NCI-H510A treated with DMSO at 0.1 percent for 48 hours (cell line): ENCODE data around the gene ITGA3.

Experiments used
- DNase-seq: peaks from one replicate; lab custom pipeline; 2025; lab: John Stamatoyannopoulos, UW

ITGA3 gene

DNA sequence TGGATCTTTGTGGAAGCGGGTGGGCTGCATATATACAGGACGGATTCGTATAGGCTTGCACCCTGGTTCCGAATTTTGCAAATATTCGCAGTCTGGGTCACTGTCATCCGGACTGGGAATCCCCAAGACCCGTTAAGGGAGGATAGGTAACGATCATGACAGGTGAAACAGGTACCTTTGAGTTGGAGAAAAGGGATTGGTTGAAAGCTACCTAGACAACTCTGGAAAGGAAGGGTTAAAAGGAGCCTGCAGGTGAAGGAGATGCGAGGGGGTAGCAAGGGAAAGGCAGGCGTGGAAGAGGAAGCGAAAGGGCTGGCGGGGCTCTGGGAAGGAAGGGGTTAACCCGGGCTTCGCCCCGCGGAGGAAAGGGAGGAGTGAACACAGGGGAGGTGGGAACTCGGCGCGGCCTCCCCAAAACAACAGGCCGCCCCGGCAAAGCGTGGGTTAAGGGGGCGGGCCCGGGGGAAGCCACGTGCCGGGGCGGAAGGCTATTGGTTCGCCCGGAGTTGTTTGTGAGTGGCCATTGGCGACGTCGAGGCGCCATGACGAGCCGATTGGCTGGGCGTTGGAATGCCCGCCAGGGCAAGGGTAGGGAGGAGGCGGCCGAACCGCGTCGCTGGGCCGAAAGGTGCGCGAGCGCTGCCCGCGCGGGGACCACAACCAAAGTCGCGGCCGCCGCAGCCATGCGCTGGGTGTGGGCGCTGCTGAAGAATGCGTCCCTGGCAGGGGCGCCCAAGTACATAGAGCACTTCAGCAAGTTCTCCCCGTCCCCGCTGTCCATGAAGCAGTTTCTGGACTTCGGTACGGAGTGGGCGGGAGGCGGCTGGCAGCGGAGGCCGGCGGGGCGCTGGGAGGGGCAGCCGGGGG is 39.1 kb downstream of the ITGA3 start, which contains the start of gene PDK2:
PDK2 (plus strand) TSS at position 599 of the 867 bp plus-strand sequence; CDS start at position 684, 85 bp downstream.
- DNase-seq: peak; percentile 96

DNA sequence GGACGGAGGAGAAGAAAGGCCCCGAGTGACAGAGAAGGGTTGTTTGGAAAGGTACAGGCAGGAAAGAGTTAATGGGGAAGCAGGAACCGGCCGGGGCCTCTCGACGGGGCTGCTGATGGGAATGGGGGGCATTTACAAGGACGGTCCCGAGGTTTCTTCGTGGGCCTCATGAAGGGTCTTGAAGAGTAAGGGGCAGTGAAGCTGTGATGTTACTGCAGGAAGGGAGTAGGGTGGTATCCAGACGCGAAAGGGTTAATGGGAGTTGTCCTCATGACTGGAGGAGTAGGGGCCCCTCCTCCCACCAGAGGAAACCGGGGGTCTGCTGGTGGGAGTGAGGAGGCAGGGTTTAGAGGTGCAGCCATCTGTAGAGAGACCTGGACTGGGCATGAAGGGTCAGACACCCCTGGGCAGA is 39.7 kb downstream of the ITGA3 start:
- DNase-seq: no peak

DNA sequence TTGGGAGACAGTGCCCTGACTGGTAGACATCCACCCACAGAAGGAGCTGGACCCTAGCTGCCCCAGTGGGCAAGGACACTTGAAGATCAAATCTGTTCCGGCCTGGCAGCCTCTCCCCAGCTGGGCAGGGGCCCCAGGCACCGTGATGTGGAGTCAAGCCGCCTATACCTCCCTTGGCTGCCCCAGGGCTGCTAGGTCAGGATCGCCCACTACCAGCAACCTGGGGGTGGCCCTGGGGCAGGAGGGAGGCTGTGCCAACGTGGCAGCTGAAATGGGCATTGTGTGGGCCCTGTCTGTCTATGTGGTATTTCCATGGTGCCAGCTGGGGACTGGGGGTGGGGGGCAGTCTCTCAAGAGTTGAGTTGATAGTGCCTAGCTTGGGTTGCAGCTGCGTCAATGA is 40.2 kb downstream of the ITGA3 start:
- DNase-seq: no peak

DNA sequence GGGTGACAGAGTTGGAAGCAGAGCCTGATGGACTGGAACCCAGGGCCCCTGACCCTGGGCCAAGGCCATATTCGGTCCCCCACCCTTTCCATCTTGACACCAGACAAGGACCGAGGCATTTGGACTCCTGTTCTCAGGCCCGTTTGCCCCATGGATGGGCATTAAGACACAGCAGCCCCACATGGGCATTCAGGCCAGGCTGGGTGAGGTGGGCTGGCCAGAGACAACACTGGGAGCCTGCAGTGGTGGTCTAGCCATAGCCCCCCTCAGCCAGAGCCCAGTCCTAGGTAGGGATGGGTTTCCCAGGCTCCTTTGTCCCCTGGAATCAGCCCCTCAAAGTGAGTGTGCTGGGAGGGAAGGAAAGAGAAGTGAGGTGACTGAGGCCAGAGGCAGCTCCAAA is 40.8 kb downstream of the ITGA3 start:
- no peak for DNase-seq

DNA sequence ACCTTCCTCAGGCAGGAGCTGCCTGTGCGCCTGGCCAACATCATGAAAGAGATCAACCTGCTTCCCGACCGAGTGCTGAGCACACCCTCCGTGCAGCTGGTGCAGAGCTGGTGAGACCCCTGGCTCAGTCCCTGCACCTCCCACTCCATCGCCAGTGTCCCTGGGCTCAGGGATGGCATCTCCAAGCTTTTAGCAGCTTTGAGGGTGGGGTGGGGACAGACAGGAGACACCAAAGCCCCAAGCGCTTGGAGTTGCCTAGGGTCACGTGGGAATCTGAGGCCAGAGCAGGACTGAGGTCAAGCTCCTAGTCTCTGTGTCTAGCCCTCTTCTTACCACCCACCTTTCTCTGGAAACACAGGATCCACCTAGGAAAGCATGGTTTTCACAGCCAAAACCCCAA is 41.5 kb downstream of the ITGA3 start:
- no peak for DNase-seq

DNA sequence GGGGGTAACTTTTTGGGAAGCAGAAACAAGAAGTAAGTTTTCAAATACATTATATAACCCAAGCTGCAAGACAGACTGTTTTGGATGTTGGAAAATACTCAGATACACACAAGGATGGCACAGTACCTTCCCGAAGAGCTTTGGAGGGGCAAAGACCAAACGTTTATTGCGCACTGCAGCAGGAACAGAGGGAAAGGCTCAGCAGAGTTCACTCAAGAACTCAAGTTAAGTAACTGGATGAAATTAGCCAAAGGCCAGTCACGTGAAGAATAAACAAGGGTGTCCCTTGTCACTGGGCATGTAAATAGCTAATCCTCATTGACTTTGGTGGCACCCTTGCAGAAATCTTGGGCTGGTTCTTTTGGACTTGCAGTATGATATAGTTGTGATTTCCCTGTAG is 42.0 kb downstream of the ITGA3 start:
- DNase-seq: no peak

DNA sequence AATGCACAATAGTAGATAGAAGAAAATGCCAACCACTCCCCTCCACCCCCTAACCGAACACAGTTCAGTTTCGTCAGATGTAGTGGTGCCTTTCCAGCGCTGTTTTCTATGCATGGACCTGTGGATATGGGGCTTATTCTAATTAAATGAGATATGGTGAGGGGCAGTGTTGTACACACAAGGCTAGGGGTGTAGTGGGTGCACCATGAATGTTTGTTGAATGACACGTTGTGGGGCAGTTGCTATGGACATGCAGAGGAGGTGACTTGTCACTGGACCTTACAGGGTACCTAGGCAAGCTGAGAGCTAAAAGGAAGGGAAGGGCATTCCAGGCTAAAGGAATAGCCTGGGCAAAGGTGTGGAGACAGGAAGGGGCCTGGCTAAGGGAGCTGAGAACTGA is 42.7 kb downstream of the ITGA3 start:
- no peak for DNase-seq

DNA sequence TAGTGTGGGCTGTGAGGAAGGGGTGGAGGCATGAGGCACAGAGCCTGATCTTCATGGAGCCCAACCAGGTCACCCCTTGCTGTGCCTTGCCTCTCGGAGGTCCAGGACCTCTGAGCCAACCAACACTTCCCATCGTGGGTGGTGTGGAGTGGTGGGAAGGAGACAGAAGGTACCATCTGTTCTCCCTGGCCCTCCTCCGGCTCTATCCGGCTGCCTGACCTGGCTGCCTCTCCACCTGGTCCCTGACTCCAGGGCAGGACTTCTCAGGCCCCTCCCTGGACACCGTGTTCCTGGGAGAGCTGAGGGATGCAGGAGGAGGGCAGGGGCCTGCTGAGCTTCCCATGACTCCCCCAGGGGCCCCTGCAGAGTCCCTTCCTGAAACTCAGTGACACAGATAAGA is 43.1 kb downstream of the ITGA3 start:
- no peak for DNase-seq

DNA sequence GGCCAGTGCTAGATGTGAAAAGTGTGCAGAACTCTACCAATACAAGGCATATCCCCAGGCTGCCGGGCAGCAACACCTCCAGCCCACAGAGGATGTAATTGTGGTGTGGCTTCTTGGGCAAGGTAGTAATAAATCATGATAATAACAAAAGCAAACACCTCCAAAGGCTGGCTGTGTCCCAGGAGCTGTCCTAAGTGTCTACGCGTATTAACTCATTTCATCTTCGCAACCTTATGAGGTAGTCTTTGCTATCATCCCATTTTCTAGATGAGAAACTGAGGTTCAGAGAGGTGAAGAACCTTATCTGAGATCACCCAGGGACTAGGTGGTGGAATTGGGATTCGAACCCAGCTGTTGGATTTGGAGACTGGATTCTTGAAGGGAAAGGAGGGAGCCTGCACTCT is 44.6 kb downstream of the ITGA3 start:
- peak; percentile 28 for DNase-seq

DNA sequence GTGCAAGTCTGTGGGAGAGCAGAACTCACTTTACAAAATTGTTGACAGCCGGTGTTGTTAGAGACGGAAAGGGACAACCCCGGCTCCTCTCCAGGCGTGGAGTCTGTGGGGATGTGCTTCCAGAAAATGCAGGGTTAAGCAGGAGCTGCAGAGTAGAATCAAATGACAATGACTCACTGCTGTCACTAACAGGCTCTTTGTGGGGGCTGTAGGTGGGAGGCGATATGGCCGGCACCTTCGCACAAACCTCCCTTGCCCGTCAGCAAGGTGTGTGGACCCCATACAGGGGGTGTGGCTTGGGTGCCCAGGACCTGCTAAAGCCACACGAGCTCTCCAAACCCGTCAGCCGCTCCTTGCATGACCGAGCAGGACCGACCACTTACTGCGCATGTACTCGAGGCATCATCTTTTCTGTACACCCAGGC is 45.0 kb downstream of the ITGA3 start:
- DNase-seq: peak; percentile 31

DNA sequence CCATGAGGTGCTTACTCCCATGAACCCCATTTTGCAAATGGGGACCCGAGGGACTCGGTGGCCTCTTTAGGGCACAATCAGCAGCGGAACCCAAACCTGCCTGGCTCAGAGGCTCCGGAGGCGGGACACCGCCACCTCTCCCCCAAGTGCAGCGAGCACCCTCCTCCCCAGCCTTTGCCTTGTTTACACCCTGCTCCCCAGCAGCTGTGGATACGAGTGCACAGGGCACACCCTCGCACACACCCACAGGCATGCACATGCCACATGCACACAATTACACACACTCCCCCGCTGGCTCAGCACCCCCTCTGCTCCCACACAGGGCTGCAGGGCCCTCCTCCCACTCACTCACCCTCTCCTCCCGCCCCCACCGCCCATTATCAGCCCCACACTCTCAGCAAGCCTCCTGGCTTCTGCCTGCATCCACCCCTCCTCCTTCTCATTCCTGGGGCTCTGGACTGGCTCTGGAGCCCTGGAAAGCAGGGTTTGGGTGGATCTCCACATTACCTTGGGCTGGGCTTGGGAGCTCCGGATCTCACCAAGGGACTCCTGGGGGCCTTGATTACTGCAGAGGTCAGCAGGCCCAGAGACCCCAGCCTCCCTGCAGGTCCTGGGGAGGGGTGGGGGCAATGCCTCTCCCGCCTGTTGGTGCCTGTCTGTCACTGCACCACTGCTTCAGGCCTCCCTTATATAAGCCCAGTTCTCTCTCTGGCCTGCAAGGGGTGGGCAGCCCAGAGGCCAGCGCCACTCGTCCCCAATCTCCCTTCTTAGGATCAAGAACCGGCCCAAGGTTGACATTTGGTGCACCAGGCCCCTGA is 45.6 kb downstream of the ITGA3 start:
- peak; percentile 15 for DNase-seq

DNA sequence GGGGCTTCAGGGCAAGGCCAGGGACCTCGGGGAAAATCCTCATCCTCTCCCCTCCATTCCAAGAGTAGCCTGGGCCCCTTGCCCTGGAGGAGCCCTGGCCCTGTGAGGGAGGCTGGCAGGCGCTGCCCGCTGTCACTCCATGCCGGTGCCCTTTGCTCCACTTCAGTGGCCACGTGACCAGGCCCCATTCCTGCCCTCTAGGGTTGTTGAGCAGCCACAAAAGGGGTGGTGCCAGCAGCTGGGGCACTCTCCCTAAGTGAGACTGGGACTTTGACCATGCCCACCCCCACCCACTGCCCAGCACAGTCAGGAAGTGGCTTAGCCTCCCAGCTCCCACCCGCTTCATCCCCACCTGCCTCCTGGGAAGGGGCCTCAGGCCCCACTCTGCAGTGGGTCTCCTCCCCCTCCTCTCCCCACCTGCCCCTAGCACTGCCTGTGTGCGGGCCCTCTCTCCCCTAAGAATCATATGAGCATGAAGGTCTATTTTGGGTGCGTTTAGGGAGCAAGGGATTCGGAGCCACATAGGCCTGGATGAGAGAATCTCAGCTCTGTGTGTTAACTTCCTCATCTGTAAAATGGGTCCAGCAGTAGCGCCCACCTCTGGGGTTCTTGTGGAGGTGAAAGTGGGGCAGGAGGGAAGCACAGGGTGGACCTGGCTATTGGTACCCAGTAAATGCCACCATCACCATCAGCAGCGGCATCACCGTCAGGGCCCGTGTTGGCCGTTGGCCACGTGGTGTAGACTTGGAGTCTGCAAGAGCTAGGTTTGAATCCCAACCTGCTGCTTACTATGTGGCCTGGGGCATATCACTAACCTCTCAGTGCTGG is 46.5 kb downstream of the ITGA3 start:
- DNase-seq: peak; percentile 65

DNA sequence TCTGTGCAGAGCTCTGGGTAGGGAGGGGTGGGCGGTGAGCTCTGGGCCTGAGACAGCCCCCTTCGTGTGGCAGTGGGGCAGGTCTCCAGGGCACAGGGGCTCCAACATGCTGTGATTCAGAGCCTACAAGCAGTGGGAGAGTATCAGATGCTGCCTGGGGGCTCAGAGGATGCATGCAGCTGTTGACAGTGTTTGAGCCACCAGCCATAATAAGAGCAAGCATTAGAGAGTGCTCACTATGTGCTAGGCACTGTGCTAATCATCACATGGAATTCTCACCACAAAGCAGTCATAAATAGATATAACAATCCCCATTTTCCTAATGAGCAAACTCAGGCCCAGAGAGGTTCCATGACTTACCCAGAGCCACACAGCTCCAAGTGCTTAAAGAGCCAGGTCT is 47.3 kb downstream of the ITGA3 start:
- no peak for DNase-seq

DNA sequence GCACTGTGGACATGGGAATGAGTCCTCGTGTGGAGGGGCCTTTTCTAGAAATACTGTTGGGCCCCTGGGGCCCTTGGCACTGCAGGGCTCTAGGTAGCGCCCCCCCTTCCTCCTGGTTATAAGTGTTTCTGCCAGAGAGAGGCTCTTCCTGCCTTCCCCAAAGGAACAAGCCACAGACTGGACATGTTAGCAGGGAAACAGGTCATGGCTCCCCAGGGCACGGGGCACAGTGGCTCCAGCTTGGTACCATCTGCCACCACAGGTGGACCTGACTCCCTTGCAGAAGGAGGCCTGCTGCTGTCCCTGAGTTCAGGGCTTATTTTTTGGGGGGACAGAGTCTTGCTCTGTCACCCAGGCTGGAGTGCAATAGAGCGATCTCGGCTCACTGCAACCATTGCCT is 48.0 kb downstream of the ITGA3 start:
- DNase-seq: no peak

DNA sequence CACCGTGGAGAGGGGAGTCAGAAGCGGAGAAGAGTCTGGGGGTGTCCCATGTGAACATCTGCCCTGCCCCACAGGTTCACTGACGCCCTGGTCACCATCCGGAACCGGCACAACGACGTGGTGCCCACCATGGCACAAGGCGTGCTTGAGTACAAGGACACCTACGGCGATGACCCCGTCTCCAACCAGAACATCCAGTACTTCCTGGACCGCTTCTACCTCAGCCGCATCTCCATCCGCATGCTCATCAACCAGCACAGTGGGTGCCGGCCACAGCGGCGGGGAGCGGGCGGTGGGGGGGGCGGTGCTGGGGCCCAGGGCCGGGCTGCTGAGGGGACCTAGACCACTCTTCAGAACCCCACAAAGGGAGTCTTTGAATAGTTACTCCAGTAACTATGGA is 49.9 kb downstream of the ITGA3 start:
- no peak for DNase-seq

DNA sequence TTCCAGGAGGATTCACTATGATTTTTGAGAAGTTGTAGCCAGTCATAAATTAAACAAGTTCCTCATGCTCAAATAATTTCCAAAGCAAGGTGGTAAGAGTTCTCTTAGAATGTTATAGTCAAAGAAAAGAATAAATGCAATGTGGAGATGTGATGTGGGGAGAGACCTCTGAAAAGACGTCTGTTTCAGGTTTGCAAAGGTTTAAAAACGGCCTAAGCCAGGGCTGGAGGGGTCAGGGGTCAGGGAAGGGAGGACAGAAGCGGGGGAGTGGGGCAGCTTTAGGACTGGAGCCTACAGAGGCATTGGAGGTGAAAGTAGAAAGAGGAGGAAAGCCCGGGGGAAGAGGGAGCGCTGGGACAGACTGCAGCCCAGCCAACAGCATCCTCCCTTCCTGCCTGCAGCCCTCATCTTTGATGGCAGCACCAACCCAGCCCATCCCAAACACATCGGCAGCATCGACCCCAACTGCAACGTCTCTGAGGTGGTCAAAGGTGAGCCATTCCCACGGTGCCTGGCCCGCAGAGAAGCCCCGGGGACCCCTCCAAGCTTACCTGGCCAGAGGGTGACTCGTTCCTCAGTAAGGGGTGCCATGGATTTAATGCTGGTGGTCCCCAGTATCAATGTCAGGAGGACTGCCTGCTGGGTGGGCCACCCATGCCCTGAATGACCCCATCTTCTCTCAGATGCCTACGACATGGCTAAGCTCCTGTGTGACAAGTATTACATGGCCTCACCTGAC is 50.7 kb downstream of the ITGA3 start:
- DNase-seq: no peak

DNA sequence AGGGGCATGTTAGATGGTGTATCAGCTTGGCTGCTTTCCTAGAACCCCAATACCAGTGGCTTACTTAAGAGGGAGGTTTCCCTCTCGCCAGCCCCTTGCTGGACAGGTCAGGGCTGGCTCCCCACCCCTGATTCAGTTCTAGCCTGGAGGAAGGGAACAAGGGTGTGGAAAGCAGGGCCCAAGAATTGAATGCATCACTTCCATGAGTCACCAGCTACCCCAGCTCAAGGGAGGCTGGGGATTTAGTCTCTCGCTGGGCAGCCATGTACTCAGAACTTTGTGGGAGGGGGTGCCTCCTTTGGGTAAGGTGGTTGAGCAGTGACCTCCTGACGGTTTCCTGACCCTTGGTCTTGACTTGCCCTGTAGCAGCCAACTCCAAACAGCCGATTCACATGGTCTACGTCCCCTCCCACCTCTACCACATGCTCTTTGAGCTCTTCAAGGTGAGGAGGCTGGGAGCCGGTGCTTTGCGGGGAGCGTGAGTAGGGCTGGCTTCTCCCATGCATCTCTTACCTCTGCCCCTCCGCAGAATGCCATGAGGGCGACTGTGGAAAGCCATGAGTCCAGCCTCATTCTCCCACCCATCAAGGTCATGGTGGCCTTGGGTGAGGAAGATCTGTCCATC is 52.0 kb downstream of the ITGA3 start:
- no peak for DNase-seq

DNA sequence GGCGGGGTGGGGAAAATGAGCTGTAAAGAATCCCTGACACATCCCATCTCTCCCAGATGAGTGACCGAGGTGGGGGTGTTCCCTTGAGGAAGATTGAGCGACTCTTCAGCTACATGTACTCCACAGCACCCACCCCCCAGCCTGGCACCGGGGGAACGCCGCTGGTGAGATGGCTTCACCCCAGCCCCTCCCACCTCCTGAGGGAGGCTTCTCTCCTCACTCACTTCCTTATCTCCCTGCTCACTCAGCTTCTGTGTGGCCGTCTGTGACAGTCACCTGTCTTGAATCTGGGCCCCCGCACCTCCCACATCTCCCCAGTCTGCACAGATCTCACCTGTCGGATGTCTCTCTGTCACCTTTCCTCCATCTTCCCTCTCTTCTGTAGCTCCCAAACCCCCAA is 52.6 kb downstream of the ITGA3 start:
- DNase-seq: no peak

DNA sequence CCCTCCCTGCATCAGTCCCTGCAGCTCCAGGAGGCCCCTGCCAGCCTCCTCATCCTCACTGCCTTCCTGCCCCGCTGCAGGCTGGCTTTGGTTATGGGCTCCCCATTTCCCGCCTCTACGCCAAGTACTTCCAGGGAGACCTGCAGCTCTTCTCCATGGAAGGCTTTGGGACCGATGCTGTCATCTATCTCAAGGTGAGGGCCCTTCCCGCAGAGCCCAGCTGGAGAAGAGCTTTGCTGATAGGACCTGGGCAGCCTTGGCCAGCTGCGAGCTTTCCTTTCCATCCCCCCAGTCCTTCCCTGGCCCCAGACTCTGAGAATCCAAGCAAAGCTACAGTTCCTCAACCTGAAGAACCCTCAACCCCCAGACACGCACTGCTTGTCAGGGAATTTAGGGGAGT is 53.3 kb downstream of the ITGA3 start:
- DNase-seq: no peak

DNA sequence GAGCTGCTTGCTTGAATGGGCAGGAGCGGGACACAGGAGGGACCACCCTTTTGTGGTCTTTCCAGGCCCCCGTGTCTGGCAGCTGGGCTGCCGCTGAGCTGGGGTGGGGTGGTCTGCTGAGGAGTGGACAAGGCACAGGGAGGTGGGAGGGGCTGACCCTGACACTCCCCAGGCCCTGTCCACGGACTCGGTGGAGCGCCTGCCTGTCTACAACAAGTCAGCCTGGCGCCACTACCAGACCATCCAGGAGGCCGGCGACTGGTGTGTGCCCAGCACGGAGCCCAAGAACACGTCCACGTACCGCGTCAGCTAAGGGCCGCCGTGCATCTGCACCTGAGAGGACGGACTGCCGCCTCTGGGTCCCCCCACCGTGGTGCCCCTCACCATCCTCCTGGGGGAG is 53.9 kb downstream of the ITGA3 start:
- DNase-seq: no peak
